CD8-positive, alpha-beta memory T cell (primary cell): ENCODE data around the gene ZNF440. TPM values are rescaled to one million over a fixed set of nuclear protein-coding genes. Genes with fewer than 3 reads are reported as not detected.
"Not testable (repeated sequence)": the region's sequence is repeated elsewhere in the genome, so short reads cannot be mapped to it uniquely, and the experiment has no call there.

Experiments
- CTCF ChIA-PET: fragments of 350-600 bp; sonication (Branson Sonifier 250); formaldehyde crosslinking; loops from one replicate; lab custom pipeline; 2021; ENCODE audit warnings: antibody characterized with exemption; lab: Charles Lee
- POLR2A ChIA-PET: fragments of 350-600 bp; sonication (Branson Sonifier 250); formaldehyde crosslinking; loops from one replicate; lab custom pipeline; 2021; ENCODE audit warnings: antibody characterized with exemption; lab: Charles Lee
- DNase-seq, 5 donors: peaks; one replicate each; pipeline versions ENCODE4 v3.0.0 to v3.0.0-alpha.2; 2020 to 2022; ENCODE audit warnings: mixed read lengths in 1 of 5
- H3K27ac ChIP-seq: one replicate; pipeline ENCODE4 v1.7.0; 2013; ENCODE audit warnings: low read depth, mild to moderate bottlenecking, low read length, moderate library complexity
- H3K27me3 ChIP-seq: 2 replicates; pipeline ENCODE4 v1.7.0; 2013; ENCODE audit warnings: low read length, mild to moderate bottlenecking; ENCODE audit not compliant: insufficient read depth, poor library complexity, severe bottlenecking
- H3K36me3 ChIP-seq: 2 replicates; pipeline ENCODE4 v1.7.0; 2013; ENCODE audit warnings: mild to moderate bottlenecking, low read length, moderate library complexity; ENCODE audit not compliant: insufficient read depth
- H3K4me1 ChIP-seq: 2 replicates; pipeline ENCODE4 v1.7.0; 2013; ENCODE audit warnings: mild to moderate bottlenecking, low read length, moderate library complexity; ENCODE audit not compliant: insufficient read depth
- H3K4me3 ChIP-seq: 2 replicates; pipeline ENCODE4 v1.7.0; 2013; ENCODE audit warnings: mild to moderate bottlenecking, low read length
- H3K9me3 ChIP-seq: 2 replicates; pipeline ENCODE4 v1.7.0; 2013; ENCODE audit warnings: mild to moderate bottlenecking, low read length
- H3K27ac Mint-ChIP-seq, 8 donors: one replicate each; pipeline ENCODE4 v1.8.0; 2020 to 2021; ENCODE audit warnings: mixed read lengths in 8 of 8, mild to moderate bottlenecking in 6 of 8, inconsistent platforms in 3 of 8, moderate library complexity in 3 of 8
- H3K27me3 Mint-ChIP-seq, 2 donors: one replicate each; pipeline ENCODE4 v1.8.0; 2020 to 2021; ENCODE audit warnings: mixed read lengths in 2 of 2, mild to moderate bottlenecking in 1 of 2, moderate library complexity in 1 of 2
- H3K36me3 Mint-ChIP-seq, 3 donors: one replicate each; pipeline ENCODE4 v1.8.0; 2020 to 2021; ENCODE audit warnings: mixed read lengths in 3 of 3, inconsistent platforms in 1 of 3, mild to moderate bottlenecking in 1 of 3
- H3K4me1 Mint-ChIP-seq, 3 donors: one replicate each; pipeline ENCODE4 v1.8.0; 2020 to 2021; ENCODE audit warnings: mixed read lengths in 3 of 3, inconsistent platforms in 1 of 3, mild to moderate bottlenecking in 1 of 3
- H3K4me3 Mint-ChIP-seq, 7 donors: one replicate each; pipeline ENCODE4 v1.8.0; 2020 to 2021; ENCODE audit warnings: mixed read lengths in 7 of 7, mild to moderate bottlenecking in 6 of 7, moderate library complexity in 4 of 7, inconsistent platforms in 2 of 7
- H3K9me3 Mint-ChIP-seq, 5 donors: one replicate each; pipeline ENCODE4 v1.8.0; 2020 to 2022; ENCODE audit warnings: mixed read lengths in 5 of 5, mild to moderate bottlenecking in 3 of 5, moderate library complexity in 2 of 5, inconsistent platforms in 1 of 5
- polyA plus RNA-seq: library from polyadenylated mRNA; unstranded; fragments of 300-500 nt; fragmentation: Illumina TruSeq; gene quantifications from one replicate; pipeline ENCODE4 v1.2.3, GENCODE V29; 2021
- total RNA-seq, 2 experiments: library from RNA; stranded (reverse); gene quantifications; one replicate each; pipeline ENCODE4 v1.2.3, GENCODE V29; 2021

Gene ZNF440
- total and polyA plus RNA-seq, 3 experiments from 2014 or later = 3.2 to 8.4 (median 6.3) TPM

- Mint-ChIP-seq H3K4me3 (no peak overlapping the region), H3K36me3 (peaks cover 37 to 60% (median 56%) of the 10 kb centered on the region in 3 donors), H3K27ac (no peak overlapping the region), H3K4me1 (no peaks in the 10 kb centered on the region), H3K9me3 (peaks cover 40 to 94% (median 83%) of the 10 kb centered on the region in 5 donors), H3K27me3 (peaks cover 0 to 1% of the 10 kb centered on the region in 2 donors)
- ChIA-PET CTCF (no interaction called here), POLR2A (no interaction called here)
- Histone ChIP-seq H3K36me3 (peaks cover 26% of the 10 kb centered on the region), H3K27ac (no peak overlapping the region), H3K4me1 (no peaks in the 10 kb centered on the region), H3K9me3 (peaks cover 37% of the 10 kb centered on the region), H3K27me3 (no peaks in the 10 kb centered on the region), H3K4me3 (no peak overlapping the region)
- no peak for DNase-seq
These were observed 19.5 kb downstream of the ZNF440 start for GRCh38 chr19:11833541-11833940.

DNA sequence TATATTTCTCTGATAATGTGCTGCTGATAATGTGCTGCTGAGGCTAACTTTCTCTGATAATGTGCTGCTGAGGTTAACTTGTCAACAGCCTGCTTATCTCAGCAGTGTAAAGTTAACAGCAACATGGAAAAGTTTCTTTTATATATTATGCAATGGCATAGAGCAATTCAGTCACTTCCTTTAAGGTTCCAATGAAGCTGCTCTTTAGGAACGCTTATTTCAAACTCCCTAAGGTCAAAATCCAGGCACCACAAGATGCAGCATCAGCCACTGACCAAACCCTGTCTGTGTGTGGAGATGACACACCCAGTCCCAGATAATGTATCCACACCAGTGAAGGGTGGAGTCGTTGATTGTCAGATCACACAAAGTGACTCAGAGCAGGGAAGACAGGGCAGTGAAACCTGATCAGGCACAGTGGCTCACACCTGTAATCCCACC is 21.6 kb downstream of the ZNF440 start:
- CTCF ChIA-PET, H3K27me3 ChIP-seq, H3K4me1 Mint-ChIP-seq, H3K4me3 ChIP-seq, H3K27ac ChIP-seq, H3K27ac Mint-ChIP-seq, H3K4me1 ChIP-seq, H3K4me3 Mint-ChIP-seq, POLR2A ChIA-PET, DNase-seq, H3K27me3 Mint-ChIP-seq: not testable (repeated sequence)
- Mint-ChIP-seq H3K36me3 (peaks cover 22 to 46% (median 37%) of the 10 kb centered on the region in 3 donors), H3K9me3 (peaks cover 29 to 92% (median 71%) of the 10 kb centered on the region in 5 donors)
- H3K36me3 ChIP-seq = peaks cover 25% of the 10 kb centered on the region
- H3K9me3 ChIP-seq = peaks cover 27% of the 10 kb centered on the region

GRCh38 chr19:11843722-11844121 is 29.6 kb downstream of the ZNF440 start:
- Mint-ChIP-seq H3K4me3 (no peak overlapping the region), H3K9me3 (peaks cover 0 to 30% (median 18%) of the 10 kb centered on the region in 5 donors), H3K4me1 (peaks cover 6 to 11% (median 7%) of the 10 kb centered on the region in 3 donors), H3K36me3 (peaks cover 2 to 8% (median 3%) of the 10 kb centered on the region in 3 donors), H3K27ac (no peak overlapping the region), H3K27me3 (peaks cover 0 to 4% of the 10 kb centered on the region in 2 donors)
- H3K27me3 ChIP-seq = no peaks in the 10 kb centered on the region
- no peak overlapping the region for H3K27ac ChIP-seq
- ChIA-PET CTCF (no interaction called here), POLR2A (no interaction called here)
- no peak for DNase-seq
- no peak overlapping the region for H3K4me3 ChIP-seq
- no peaks in the 10 kb centered on the region for H3K36me3 ChIP-seq
- H3K4me1 ChIP-seq = peaks cover 5% of the 10 kb centered on the region
- no peaks in the 10 kb centered on the region for H3K9me3 ChIP-seq

GRCh38 chr19:11847615-11848014 is 33.5 kb downstream of the ZNF440 start:
- H3K4me3 Mint-ChIP-seq = peak overlapping the region in 6 of 7 donors; percentile 68 to 92 (median 89)
- CTCF ChIA-PET = interaction anchor here (1.3 to 1.9 kb wide), 2 partner anchors 34 to 140 kb away, joined by 3 to 6 read pairs; partner anchors contain the start of gene ZNF440

DNA sequence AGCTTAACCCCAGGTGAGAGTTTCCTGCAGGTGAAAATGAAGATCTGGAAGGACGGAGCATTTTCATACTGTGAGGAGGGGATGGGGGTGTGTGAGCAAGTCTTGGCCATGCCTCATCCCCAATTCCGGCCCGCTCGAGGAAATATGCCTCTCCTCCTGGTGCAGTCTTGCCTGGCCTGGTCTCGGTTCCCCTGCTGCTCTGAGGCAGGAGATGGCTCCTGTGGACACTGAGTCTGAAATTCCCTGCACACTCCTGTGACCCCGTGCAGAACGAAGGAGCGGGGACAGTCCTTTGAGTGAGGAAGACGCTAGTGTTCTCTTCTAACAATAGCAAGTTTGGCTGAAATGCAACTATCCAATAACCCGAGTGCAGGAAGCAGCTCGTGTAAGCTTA is 34.1 kb downstream of the ZNF440 start:
- H3K4me1 ChIP-seq = peaks cover 13% of the 10 kb centered on the region
- H3K36me3 ChIP-seq = no peaks in the 10 kb centered on the region
- peak overlapping the region in 7 of 8 donors; percentile 15 to 90 (median 76) for H3K27ac Mint-ChIP-seq
- no peak for DNase-seq
- no peaks in the 10 kb centered on the region for H3K27me3 ChIP-seq
- H3K4me3 Mint-ChIP-seq = peak overlapping the region; percentile 89 to 96 (median 91)
- H3K27me3 Mint-ChIP-seq = peaks cover 0 to 10% of the 10 kb centered on the region in 2 donors
- peaks cover 17 to 26% (median 25%) of the 10 kb centered on the region in 3 donors for H3K4me1 Mint-ChIP-seq
- ChIA-PET CTCF (interaction anchor here (1.1 to 1.9 kb wide), 4 partner anchors 34 to 293 kb away, joined by 3 to 6 read pairs (median 4); partner anchors contain the start of gene ZNF440), POLR2A (interaction anchor here (0.6 kb wide), 1 partner anchor 33 kb away, joined by 3 read pairs; no protein-coding TSS in a partner anchor)
- H3K4me3 ChIP-seq = peak overlapping the region; percentile 79
- H3K9me3 ChIP-seq = no peaks in the 10 kb centered on the region
- H3K36me3 Mint-ChIP-seq = peaks cover 2 to 15% (median 10%) of the 10 kb centered on the region in 3 donors
- H3K9me3 Mint-ChIP-seq = peaks cover 0 to 16% (median 7%) of the 10 kb centered on the region in 5 donors
- H3K27ac ChIP-seq = no peak overlapping the region

More at GRCh38 chr19:11847615-11848014, 33.5 kb downstream of the ZNF440 start:
- H3K4me1 ChIP-seq = peaks cover 13% of the 10 kb centered on the region
- H3K36me3 Mint-ChIP-seq = peaks cover 2 to 13% (median 7%) of the 10 kb centered on the region in 3 donors
- H3K27me3 Mint-ChIP-seq = peaks cover 0 to 10% of the 10 kb centered on the region in 2 donors
- H3K9me3 Mint-ChIP-seq = peaks cover 0 to 14% (median 7%) of the 10 kb centered on the region in 5 donors
- not testable (repeated sequence) for DNase-seq, H3K27me3 ChIP-seq, H3K27ac Mint-ChIP-seq, H3K4me3 ChIP-seq, H3K9me3 ChIP-seq, H3K27ac ChIP-seq, H3K36me3 ChIP-seq
- POLR2A ChIA-PET = interaction anchor here (0.6 kb wide), 1 partner anchor 33 kb away, joined by 3 read pairs; no protein-coding TSS in a partner anchor
- peaks cover 17 to 26% (median 25%) of the 10 kb centered on the region in 3 donors for H3K4me1 Mint-ChIP-seq

GRCh38 chr19:11848594-11849469 is 34.8 kb downstream of the ZNF440 start, which contains the start of gene ZNF439:
Gene ZNF439 (plus strand): TSS chr19:11848726. CDS start chr19:11848868, 142 bp downstream.
- Histone ChIP-seq H3K27me3 (no peaks in the 10 kb centered on the region), H3K4me1 (peaks cover 13% of the 10 kb centered on the region), H3K9me3 (no peaks in the 10 kb centered on the region), H3K4me3 (peak within 1 kb of the TSS; percentile 79), H3K36me3 (no peaks in the 10 kb centered on the region), H3K27ac (no peak within 1 kb of the TSS)
- H3K27me3 Mint-ChIP-seq = peaks cover 0 to 10% of the 10 kb centered on the region in 2 donors
- H3K36me3 Mint-ChIP-seq = peaks cover 2 to 20% (median 16%) of the 10 kb centered on the region in 3 donors
- peak; percentile 79 to 91 (median 83) for DNase-seq
- ChIA-PET CTCF (interaction anchor here (1.1 to 1.9 kb wide), 3 partner anchors 51 to 293 kb away, joined by 4 to 6 read pairs (median 5); no protein-coding TSS in a partner anchor), POLR2A (no interaction called here)
- H3K9me3 Mint-ChIP-seq = peaks cover 0 to 12% (median 7%) of the 10 kb centered on the region in 5 donors
- H3K27ac Mint-ChIP-seq = peak within 1 kb of the TSS; percentile 15 to 90 (median 74)
- H3K4me1 Mint-ChIP-seq = peaks cover 17 to 26% (median 25%) of the 10 kb centered on the region in 3 donors
- H3K4me3 Mint-ChIP-seq = peak within 1 kb of the TSS; percentile 89 to 96 (median 91)

GRCh38 chr19:11850289-11850688 is 36.2 kb downstream of the ZNF440 start:
- peaks cover 0 to 10% of the 10 kb centered on the region in 2 donors for H3K27me3 Mint-ChIP-seq
- H3K27ac Mint-ChIP-seq, CTCF ChIA-PET, H3K27me3 ChIP-seq, H3K36me3 ChIP-seq, POLR2A ChIA-PET, DNase-seq, H3K4me3 ChIP-seq, H3K9me3 ChIP-seq, H3K27ac ChIP-seq: not testable (repeated sequence)
- H3K9me3 Mint-ChIP-seq = peaks cover 0 to 16% (median 7%) of the 10 kb centered on the region in 5 donors
- H3K4me1 ChIP-seq = peaks cover 13% of the 10 kb centered on the region
- peaks cover 7 to 28% (median 26%) of the 10 kb centered on the region in 3 donors for H3K36me3 Mint-ChIP-seq
- peaks cover 17 to 26% (median 25%) of the 10 kb centered on the region in 3 donors for H3K4me1 Mint-ChIP-seq
- H3K4me3 Mint-ChIP-seq = peak overlapping the region in 1 of 7 donors; percentile 89
